HG02642 (cell line): ENCODE measurements around the gene PRKAG2.

Experiments
- ATAC-seq: cut with Tn5 transposase; IDR thresholded peaks from one replicate; pipeline ENCODE4 v1.9.1; 2021; ENCODE audit warnings: mild to moderate bottlenecking; ENCODE audit not compliant: unreplicated experiment, poor library complexity

Gene PRKAG2

GRCh38 chr7:151518947-151519764 lies 357.8 kb downstream of the PRKAG2 start:
- ATAC-seq = peak; percentile 64

GRCh38 chr7:151518105-151518946 lies 358.6 kb downstream of the PRKAG2 start:
- no peak for ATAC-seq

GRCh38 chr7:151517601-151518104 lies 359.3 kb downstream of the PRKAG2 start:
- no peak for ATAC-seq

GRCh38 chr7:151515276-151515565 lies 361.7 kb downstream of the PRKAG2 start:
- ATAC-seq = no peak

DNA sequence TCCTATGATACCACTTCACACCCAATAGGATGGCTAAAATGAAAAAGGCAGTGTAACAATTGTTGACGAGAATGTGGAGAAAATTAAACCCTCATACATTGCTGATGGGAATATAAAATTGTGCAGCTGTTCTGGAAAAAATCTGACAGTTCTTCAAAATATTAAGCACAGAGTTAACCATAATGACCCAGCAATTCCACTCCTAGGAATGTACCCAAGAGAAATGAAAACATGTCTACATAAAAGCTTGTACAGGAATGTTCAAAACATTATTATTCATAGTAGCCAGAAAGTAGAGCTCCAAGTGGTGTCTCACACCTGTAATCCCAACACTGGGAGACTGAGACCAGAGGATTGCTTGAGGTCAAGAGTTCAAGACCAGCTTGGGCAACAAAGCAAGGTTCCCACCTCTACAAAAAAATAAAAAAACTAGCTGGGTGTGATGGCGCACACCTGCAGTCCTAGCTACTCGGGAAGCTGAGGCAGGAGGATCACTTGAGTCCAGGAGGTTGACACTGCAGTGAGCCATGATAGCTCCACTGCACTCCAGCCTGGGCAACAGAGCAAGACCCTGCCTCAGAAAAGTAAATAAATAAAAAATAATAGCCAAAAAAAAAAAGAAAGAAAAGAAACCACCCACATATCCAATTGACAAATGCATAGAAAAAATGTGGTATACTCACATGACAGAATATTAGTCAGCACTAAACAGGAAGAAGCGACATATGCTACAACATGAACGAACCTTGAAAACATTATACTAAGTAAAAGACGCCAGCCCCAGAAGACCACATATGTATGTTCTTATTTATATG lies 362.2 kb downstream of the PRKAG2 start:
- ATAC-seq = no peak

- ATAC-seq = no peak
These were observed 363.8 kb downstream of the PRKAG2 start for GRCh38 chr7:151513133-151513532.

DNA sequence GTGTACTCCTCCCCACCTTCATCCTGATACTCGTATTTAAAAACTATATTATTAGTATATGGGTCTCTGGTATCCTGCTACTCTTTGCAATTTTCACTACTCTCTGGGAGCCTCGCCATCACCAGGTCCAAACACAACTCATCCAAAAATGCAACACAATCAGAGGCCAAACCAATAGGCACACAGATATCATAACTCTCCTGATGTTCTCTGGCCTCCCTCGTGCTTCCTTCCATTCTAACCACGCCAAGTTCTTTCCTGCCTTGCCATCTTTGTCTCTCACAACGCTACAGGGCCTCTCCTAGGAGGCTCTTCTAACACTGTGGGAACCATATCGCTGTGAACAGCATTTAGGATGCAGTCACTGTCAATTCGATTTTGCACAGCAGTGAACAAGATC lies 364.6 kb downstream of the PRKAG2 start:
- ATAC-seq = no peak

DNA sequence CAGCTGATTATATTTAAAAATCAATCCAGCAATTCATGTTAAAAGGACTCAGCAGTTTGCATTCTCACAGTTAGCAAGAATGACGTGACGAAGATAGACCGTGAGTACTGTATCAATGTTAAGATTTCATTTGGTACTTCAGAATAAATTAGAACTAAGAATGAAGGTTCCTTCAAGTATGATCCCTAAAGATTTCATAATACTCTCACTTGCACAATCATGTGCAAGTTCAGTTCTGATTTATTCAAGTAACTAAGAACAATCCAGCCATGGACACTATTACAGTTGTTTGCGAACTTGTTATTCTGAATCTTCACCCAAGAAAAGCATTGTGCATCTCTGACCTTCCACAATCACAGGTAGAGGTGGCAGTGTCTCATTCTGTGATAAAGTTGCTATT lies 365.0 kb downstream of the PRKAG2 start:
- no peak for ATAC-seq

GRCh38 chr7:151511270-151511669 lies 365.6 kb downstream of the PRKAG2 start:
- ATAC-seq = no peak

GRCh38 chr7:151509670-151510333 lies 367.1 kb downstream of the PRKAG2 start:
- no peak for ATAC-seq

- no peak for ATAC-seq
These were observed 367.9 kb downstream of the PRKAG2 start for GRCh38 chr7:151508991-151509390.

DNA sequence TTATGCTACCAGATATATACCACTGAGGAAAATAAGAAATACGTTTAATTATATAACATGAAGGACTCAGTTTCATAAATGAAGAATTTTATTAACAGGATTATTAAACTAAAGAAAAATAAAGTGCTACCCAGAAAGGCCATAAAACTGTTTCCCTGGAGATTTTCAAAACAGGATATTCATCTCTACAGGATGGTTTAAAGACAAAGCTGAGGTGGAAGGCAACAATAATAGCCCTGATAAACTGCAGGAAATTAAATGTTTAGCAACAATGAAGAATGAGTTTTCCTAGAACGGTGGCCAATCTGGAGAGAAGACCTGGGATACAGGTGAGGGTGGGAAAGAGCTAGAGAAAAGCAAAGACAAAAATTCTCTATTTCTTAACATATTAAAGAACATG lies 369.1 kb downstream of the PRKAG2 start:
- ATAC-seq = no peak

GRCh38 chr7:151506901-151507382 lies 370.0 kb downstream of the PRKAG2 start:
- no peak for ATAC-seq
